DMS 273 (cell line): Measurements from ENCODE around the gene DRC7.
"Not testable (repeated sequence)": the region's sequence is repeated elsewhere in the genome, so short reads cannot be mapped to it uniquely, and the experiment has no call there.

ENCODE experiments used
- DNase-seq: peaks from one replicate; lab custom pipeline; 2025; ENCODE audit not compliant: unreplicated experiment; lab: John Stamatoyannopoulos, UW

The DRC7 gene

DNA sequence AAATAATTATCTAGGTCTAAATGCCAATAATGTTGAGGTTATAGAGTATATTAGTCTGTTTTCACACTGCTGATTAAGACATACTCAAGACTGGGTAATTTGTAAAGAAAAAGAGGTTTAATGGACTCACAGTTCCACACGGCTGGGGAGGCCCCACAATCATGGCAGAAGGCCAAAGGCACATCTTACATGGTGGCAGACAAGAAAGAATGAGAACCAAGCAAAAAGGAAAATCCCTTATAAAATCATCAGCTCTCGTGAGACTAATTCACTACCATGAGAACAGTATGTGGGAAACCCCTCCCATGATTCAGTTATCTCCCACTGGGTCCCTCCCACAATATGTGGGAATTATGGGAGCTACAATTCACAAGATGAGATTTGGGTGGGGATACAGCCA, 38.1 kb downstream of the DRC7 start:
- no peak for DNase-seq

DNA sequence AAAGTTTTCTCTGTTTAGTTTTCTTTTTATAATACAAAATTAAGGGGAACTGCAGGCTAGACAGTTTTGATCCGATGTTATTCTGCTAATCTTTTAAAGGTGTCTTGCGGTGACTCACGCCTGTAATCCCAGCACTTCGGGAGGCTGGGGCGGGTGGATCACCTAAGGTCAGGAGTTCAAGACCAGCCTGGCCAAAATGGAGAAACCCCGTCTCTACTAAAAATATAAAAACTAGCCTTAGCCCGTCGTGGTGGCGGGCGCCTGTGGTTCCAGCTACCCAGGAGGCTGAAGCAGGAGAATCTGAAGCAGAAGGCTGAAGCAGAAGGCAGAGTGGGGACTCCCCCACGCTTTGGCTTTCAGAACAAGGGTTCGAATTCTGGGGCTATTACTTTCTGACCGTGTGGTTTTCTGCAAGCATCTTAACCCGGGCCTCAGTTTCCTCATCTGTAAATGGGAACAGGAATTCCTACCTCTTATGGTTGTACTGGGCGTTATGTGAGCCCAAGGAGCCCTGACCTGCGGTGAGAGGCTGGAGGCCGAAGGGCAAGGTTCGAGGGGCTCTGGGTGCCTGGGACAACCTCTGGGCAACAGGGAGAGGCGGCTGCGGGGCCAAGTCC, 39.8 kb downstream of the DRC7 start:
- no peak for DNase-seq

DNA sequence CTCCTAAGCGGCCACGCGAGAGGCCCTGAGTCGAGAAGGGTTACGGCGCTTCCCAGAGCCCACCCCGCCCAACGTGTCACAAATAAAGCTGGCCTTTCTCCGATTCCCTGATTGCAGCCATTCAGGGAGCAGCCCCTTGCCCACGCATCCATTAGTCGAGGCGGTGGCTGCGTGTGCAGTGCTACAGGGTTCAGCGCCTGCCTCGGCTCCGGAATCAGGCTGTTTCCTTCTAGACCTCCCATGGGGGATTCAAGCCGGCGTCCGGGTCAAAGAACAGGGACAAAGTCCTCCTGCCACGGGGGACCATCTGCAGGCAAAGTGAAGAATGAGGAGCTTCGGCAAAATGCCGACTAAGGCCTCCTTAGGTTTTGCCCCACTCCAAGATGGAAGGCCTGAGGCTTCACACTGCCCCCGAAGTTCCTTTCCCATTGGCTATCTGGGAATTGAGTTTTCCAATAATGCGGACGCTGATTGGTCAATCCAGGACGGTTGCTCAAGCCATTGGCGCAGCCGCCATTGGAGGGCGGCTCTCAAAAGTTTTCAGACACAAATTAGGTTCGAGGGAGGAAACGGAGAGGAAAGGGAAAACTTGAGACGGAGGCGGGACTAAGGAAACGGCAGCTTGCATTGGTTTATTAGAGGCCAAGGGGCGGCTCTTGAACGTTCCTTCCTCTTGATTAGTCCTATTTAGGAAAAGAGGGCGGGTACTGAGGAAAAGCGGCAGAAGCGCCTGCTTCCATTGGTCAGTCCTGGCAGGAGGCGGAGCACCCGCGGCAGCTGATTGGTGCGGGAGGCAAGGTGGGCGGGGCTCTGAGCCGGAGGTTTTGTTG, 40.5 kb downstream of the DRC7 start:
- DNase-seq: peak; percentile 100

DNA sequence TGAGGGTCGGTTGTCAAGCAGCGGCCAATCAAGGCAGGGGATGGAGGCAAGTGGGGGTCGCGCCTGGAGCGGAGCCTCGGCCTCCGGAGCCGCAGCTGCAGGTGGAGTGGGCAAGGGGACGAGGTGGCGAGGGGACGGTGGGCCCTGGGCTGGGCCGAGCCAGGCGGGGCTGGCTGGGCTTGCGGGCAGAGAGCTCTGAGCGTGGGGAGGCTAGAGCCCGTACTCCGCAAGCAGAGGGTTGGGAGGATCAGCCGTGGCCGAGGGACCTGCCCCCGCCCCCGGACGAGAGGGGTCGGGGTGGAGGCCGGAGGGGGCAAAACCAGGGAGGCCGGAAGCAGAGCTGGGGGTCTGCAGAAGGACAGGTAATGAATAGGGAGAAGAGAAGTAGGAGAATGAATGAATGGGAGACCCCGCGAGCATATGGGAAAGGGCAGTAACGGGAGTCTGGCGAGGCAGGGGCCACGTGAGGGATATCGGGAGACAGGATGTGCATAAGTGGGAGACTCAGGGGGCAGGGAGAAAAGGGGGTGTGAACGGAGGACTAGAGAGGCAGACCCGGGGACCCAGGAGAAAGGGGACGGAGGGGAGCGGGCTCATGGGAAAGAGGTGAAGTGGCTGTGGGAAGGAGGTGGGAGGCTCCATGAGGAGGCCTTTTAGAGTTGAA, 41.3 kb downstream of the DRC7 start, which contains the start of gene KATNB1:
TSS of gene KATNB1 (plus strand) at position 16 of the 664 bp plus-strand sequence. CDS start 1,474 bp downstream, outside the sequence.
- DNase-seq: peak; percentile 67

DNA sequence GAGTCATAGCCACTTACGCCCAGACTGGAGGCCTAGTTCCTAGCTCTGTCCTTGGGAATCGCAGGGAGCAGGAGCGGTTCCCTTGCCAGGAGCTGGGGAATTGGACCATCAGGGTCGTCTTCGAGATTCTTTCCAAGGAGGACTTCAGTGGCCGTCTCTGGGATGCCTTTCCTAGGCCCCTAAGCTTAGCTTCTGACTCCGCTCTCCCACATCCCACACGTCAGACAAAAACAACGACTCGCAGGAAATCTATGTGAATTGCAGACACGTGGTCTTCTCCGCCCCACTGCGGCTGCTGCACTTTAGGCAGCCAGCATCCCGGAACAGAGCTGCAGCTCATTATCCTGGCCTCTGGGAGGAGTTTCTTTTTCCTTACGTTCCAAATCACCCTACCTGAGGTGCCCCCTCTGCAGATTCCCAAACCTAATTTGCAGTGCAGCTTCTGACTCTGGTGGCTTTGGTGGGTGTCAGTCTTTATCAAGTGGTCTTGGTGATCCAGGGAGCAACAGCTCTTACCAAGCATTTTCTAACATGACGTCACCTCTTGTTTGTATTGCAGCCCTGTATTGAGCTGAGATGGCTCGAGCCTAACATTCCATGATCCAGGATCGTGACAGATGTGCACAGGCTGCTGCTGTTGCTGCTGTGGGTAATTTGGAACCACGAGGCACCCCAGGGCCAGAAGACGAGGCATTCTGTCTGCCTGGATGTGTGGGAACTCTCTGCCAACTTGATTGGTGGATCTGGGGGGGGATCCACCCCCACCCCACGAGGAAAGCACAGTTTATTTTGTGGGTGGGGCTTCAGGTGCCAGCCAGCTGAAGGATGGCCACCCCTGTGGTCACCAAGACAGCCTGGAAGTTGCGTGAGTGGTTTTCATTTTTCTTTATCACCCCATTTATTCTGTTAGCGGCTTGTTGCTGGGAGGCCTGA, 42.1 kb downstream of the DRC7 start:
- peak; percentile 87 for DNase-seq

DNA sequence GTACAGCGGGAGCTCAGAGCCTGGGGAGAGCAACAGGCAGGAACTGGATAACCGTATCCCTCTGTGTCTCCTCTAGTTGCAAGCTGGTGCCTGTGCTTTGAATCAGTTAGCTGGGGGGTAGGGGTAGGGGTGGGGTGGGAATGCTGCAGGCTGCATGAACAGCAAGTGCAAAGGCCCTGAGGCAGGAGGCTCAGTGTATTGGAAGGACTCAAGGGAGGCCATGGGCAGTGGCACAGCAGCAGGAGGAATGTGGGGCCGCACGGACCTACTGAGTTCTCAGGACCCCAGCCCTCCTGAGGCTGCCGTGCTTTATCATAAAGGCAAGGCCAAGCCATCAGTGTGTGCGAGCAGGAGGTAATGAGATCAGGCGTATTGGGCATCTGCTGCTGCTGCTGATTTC, 44.2 kb downstream of the DRC7 start:
- no peak for DNase-seq

DNA sequence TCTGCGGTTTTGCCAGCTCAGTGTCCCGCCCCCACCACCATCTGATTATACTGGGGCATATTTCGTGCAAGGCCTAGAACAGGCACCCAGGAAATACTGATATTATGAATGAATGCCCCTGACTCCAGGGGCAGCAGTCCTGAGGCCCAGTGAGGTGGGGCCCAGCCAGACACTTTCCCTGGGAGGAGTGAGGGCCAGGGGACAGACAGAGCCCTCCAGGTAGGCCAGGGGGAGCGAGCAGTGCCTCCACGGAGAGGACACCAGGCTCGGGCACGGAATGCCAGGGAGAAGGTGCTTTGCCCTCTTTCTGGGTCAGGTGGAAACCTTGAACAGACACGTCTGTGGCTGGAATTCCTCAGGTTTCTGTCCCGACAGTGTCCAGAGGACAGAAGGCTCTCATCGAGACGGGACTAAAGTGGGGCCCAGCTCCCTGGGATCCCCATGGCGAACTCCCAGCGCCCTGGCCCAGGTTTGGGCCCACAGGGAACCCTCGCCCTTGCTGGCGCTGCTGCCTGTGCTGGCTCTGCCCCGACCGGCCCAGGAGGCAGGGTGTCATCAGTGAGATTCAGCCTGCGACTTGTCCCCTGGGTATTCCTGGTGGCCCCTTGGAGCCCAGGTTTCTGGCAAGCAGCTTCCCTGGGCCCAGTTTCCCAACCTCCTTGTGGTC, 45.3 kb downstream of the DRC7 start:
- no peak for DNase-seq

DNA sequence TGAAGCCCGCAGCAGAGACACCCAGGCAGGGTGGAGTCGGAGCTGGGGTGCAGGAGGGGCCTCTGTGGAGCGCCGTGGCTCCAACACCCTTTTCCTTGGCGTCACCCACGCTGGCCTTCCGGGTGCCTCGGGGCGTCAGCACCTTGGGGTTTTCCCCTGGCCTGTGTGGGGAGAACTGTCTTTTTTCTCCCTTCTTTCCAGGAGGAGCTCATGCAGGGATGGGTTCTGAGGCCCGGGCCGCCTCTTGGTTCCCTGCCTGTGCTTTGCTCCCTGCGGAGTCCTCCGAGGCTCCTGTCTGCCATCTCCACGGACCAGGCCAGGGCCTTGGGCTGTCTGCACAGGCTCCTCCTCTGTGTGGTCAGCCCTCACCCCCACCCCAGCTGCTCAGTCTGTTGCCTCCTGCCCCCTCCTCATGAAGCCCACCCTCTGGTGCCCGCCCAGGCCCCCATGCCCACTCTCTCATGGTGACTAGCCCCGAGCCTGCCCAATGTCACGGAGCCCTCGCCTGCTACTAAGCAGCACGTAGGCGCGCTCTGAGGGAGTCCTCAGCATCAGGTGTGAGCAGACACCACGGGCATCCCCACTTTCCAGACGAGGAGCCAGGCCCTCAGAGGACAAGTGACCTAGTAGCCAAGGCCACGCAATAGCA, 45.9 kb downstream of the DRC7 start:
- no peak for DNase-seq

DNA sequence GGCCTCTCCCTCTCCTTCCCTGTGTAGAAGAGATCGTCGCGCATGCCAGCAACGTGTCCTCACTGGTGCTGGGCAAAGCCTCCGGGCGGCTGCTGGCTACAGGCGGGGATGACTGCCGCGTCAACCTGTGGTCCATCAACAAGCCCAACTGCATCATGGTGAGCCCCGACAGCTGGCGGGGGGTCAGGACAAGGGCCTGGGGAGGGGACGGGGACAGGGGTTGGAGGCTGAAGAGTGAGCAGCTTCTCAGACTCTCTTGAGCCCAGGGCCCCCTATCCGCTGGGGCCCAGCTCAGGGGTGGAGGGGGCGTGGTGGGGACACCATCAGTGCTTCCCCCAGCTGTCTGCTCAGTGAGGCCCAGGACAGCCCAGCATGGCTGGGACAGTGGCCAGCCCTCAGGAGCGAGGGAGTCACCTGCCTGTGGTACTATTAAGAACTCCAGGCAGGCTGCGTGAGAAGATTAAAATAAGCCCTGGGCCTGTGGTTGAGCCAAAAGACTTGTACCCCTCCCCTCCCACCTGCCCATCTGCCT, 47.1 kb downstream of the DRC7 start:
- DNase-seq: peak; percentile 90

DNA sequence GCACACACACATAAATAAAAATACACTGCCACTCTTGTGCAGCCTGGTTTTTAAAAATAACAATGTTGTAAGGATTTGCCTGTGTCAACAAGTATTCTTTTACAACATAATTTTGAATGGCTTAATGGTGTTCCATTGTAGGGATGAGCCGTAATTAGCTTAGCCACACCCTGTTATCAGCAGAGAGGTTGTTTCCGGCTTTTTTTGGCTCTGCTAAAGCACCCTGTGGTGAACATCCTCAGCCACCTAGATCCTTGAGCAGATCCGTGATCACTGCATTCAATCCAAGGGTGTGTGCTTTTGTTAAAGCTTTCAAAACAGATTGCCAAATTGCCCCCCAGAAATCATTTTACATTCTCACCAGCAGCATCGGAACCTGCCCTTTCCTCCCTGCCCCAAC, 47.9 kb downstream of the DRC7 start:
- DNase-seq: no peak

DNA sequence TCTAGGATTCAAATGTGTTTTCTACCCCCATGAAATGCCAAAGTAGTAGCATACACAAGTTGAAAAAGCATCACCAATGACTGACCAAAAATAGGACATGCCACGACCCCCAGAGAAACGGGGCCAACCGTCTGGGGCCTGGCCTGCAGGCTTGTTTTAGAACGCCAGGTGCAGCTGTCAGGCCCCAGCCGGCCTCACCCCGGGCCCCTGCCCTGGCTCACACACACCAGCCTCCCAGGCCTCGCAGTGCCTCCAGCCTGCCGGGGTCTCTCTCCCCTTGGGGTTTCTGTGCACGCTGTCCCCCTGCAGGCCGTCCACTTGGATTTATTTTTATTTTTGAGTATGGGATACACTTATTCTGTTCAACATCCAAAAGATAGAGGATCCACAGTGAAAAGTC, 48.9 kb downstream of the DRC7 start:
- no peak for DNase-seq

DNA sequence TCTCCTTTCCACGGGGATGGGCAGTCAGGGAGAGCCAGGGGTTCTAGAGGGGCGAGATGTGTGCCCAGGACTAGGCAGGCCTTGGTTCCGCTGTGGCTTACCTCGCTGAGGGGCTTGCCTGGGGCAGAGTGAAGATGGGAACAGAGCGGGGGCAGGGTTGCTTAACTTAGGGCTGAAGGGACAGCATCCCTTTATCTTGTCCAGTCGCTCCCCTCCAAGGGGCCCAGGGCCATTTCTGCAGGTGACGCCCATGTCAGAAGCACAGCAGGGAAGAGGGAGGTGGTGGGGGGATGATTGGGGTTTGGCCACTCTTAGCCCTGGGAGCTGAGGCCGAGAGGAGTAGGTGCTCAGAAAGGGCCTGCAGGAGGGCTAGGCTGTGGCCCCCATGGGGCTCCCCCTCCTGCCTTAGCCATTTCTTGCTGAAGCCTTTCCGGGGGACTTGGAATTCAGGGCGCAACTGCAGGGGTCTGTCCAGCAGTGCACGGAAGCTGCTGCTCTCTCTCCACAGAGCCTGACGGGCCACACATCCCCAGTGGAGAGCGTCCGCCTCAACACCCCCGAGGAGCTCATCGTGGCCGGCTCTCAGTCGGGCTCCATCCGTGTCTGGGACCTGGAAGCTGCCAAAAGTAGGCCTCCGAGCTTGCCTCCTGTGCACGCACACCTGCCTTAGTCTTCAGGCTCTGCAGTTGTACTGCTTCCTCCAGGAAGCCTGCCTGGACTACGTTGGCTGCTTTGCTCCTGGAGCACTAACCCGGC, 49.5 kb downstream of the DRC7 start:
- no peak for DNase-seq

DNA sequence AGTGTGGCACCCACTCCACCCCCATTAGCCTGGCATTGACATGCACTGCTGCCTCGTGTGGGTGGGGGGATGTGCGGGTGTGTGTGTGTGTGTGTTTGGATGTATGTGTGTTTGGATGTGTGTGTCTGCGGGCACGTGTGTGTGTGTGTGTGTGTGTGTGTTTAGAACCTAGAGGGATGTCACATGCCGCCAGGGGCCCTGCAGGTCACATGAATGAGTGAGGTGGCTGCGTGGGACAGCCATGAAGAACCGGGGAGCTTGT, 50.0 kb downstream of the DRC7 start:
- DNase-seq: no peak

DNA sequence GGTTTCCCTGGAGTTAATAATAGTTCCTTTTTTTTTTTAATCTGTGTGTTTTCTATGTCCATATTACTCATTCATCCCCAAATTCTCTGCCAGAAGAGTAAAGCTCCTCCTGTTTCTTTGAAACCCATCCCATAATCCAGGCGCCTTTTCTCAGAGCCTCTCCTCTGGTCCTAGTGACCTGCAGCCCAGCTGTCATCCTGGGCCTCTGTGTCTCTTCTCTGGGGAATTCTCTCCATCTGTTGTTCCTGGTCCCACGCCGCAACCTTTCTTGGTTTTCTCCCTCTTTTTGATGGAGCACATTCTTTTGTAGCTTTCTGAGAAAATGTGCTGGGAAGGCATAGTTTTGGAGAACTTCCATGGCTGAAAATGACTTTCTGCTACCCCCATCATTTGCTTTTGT, 51.2 kb downstream of the DRC7 start:
- DNase-seq: peak; percentile 72

DNA sequence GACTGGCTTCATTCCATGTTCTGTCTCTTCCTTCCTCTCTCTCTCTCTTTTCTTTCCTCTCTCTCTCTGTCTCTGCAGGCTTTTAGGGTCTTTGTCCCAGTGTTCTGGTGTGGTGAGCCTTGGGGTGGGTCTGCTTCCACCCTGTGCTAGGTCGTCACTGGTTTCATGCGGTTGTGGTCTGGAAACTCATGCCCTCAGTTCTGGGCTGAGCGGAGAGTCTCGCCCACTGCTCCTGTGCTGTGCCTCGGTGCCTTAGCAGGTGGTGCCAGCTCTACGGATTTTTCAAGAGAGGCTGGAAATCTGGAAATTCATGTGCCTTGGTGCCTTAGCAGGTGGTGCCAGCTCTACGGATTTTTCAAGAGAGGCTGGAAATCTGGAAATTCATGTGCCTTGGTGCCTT, 51.7 kb downstream of the DRC7 start:
- not testable (repeated sequence) for DNase-seq

DNA sequence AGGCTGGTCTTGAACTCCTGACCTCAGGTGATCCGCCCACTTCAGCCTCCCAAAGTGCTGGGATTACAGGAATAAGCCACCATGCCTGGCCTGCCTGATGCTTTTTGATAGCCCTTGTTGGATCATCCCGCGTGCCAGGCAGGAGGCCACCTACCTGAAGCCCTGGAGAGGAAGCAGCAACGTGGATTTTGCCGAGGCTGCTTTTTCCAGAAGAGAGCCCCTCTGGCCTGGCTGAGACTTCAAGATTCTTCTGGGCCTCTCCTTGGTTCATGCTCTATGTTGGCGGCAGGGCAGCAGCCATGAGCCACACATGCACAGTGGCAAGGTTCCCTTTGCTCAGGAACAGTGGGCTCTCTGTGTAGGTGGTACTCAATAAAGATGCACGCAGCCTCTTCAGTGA, 52.5 kb downstream of the DRC7 start:
- DNase-seq: no peak

DNA sequence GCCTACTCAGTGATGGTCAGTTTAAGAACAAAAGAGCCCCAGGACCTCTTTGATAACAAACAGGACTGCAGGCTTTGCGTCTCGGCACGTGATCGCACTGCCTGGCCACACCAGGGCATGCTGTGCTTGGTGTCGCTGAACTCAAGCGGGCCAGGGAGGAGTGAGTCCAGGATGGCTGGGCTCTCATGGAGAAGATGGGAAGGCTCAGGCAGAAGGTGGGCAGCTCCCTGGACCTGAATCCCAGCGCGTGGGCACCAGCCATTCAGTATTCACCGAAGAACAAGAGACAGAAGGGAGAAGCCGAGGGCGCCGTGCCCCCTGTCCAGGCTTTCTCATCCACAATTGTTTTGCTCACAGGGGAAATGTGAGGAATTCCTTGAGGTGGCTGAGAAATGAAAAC, 52.9 kb downstream of the DRC7 start:
- no peak for DNase-seq

DNA sequence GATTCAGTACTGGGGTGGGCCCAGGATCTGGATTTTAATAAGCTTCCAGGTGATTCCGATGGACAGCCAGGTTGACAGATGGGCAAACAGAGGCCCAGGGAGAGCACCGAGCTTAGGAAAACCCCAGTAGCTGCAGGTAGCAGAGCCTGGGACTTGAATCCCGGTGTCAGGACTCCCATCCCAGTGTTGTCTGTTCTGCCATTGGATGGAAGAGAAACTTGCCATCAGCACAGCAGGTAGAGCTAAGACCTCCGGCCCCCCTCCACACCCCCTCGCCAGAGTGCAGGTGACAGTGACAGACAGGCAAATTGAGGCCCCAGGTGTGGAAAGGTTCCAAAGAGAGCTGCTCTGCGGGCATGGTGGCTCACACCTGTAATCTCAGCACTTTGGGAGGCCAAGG, 53.4 kb downstream of the DRC7 start:
- DNase-seq: no peak

DNA sequence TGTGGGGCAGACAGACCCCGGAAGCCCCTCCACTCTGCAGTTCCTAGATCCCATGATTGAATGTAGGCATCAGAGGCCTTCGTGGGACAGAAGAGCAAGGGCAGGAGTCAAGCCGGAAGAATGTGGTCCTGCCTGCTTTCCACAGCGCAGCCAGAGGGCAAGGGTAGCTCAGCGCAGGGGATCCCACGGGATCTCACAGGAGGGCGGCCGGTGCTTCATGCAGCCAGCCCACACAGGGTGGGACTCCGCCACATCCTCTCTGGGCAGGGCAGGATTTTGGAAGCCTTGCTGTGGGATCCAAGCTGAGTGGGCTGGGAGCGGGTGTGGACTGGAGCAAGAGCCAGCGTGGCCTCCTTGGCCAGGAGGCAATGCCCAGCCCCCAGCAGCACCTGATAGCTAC, 54.0 kb downstream of the DRC7 start:
- no peak for DNase-seq
